Globus pallidus (tissue), 1 donor: Measurements from ENCODE around the gene DAGLB.
"Not testable (repeated sequence)": the region's sequence is repeated elsewhere in the genome, so short reads cannot be mapped to it uniquely, and the experiment has no call there.

Experiments used
- DNase-seq: peaks from one replicate; pipeline ENCODE4 v3.0.0-alpha.2; 2015; ENCODE audit warnings: low spot score

DAGLB gene

DNA sequence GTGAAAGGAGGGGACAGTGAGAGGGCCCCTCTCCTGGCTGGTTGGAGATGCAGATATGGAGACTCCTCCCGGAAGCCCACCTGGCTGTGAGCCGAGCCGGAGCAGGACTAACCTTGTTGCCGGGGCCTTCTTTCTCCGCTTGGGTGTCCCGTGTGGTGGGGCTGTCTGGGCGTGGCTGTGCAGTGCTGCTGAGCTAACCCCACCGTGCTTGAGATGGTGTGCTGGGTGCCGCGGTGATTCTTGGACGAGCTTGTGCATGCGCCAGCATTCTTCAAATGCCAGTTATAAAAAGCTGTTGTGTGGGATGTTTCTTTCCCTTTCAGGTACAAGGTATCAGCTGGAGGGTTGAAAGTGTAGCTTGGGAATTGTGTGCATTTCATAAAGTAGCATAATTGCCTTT, 48.8 kb downstream of the DAGLB start:
- no peak for DNase-seq

GRCh38 chr7:6397759-6398495, 49.8 kb downstream of the DAGLB start:
- DNase-seq: not testable (repeated sequence)

GRCh38 chr7:6395898-6396595, 51.7 kb downstream of the DAGLB start:
- peak; percentile 62 for DNase-seq

DNA sequence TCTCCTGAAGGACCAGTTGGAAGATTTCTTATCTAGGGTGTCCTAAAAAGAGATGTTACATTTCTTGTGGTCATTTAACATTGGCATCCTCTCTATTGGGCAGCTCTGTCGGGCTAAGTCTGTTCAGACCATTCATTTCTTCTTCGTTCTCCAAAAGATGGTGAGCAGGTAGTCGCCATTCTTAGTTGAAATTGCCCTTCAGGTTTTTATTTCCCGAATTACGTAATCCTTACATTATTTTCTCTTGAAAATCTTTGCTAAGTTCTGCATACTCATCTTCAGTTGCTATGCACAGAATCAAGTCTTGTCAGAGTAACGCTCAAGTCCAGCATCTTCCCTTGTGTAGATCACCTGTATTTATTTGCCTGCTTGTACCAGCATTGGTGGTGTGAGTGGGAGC, 53.6 kb downstream of the DAGLB start:
- no peak for DNase-seq

GRCh38 chr7:6393667-6394056, 54.1 kb downstream of the DAGLB start:
- DNase-seq: no peak

GRCh38 chr7:6392712-6393666, 54.8 kb downstream of the DAGLB start:
- DNase-seq: no peak

- no peak for DNase-seq
Measured at GRCh38 chr7:6389728-6390127, 58.0 kb downstream of the DAGLB start.

DNA sequence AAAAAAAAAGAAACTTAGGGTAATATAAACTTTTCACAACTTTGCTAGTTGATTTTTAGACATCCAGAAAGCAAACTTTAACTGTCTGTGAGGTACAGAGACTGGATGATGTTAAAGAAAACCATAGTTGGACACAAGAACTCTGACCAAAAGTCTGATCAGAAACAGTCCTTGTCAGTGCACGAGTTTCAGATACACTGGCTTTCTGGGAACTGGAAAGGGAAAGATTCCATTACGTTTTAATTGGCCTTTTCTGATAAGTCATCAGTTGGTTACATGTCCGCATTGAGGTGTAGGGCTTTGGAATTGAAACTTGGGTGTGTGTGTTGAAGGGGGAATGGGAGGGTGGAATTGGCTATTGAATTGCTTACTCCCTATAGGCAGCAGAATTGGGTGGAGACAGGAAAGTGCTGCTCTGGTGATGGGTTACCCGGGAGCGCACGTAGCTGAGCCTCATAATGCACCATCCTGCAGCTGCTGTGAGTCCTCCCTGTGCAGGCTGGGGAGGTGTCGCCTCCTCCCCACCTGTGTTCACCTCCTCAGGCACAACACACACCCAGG, 59.9 kb downstream of the DAGLB start:
- no peak for DNase-seq

GRCh38 chr7:6386779-6387178, 61.0 kb downstream of the DAGLB start:
- DNase-seq: no peak

GRCh38 chr7:6385909-6386560, 61.7 kb downstream of the DAGLB start:
- DNase-seq: no peak

DNA sequence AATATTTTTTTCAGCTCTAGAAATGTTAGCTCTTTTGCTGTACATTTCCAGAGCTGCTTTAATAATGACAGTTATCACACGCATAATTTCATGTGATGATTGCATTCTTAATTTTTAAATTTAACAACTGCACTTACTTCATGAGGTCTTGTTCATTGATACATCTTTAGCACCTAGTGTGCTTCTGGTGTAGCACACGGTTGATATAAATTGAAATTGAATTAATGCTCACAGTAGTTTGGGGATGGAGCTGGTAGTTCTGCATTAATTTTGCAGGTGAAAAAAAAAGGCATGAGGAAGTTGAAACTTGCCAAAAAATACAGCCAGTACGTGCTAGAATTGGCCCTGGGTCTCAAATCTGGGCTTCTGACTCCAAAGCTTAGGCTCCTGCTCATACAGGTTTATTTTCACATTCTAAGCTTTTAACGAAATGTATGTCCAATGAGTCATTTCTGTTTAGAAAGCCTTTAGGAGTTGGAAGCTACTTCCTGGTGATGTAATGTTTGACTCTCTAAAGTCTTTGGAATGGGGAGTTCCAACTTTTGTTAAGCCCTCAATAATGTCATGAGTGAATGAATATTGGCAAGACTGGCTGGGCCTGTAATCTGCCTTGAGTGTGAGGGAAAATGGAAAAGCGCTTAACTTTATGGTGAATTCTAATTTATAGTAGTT, 62.5 kb downstream of the DAGLB start:
- DNase-seq: no peak

GRCh38 chr7:6384327-6384726, 63.4 kb downstream of the DAGLB start:
- DNase-seq: no peak

GRCh38 chr7:6382817-6383216, 64.9 kb downstream of the DAGLB start:
- no peak for DNase-seq

DNA sequence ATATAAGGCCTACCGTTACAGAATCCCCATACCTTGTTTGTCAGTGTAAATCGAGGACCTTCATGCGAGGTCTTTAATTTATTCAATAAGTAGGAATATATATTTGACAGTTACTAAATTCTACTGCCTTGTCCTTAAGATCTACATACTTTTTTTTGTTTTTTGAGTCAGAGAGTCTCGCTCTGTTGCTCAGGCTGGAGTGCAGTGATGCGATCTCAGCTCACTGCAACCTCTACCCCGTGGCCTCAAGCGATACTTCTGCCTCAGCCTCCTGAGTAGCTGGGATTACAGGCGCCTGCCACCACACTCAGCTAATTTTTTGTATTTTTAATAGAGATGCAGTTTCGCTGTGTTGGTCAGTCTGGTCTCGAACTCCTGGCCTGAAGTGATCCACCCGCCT, 65.9 kb downstream of the DAGLB start:
- not testable (repeated sequence) for DNase-seq

GRCh38 chr7:6380310-6381095, 67.3 kb downstream of the DAGLB start:
- DNase-seq: no peak

DNA sequence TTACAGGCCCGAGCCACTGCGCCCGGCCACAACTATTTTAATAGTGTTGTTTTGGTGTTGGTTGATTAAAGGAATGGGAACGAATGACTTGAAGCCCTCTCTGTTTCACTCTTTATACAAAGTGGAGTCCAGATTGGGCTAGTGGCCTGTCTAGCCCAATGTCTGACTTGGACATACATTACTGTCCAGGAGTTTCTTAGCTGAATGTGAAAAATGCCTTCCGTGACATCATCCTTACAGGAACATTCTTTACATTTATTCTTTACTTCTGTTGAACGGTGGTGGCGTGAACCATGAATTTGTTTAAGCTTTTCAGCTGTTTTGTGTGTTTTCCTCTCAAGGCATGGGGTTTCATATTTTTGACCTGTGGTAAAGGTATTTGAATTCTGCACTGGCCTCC, 67.9 kb downstream of the DAGLB start:
- no peak for DNase-seq

DNA sequence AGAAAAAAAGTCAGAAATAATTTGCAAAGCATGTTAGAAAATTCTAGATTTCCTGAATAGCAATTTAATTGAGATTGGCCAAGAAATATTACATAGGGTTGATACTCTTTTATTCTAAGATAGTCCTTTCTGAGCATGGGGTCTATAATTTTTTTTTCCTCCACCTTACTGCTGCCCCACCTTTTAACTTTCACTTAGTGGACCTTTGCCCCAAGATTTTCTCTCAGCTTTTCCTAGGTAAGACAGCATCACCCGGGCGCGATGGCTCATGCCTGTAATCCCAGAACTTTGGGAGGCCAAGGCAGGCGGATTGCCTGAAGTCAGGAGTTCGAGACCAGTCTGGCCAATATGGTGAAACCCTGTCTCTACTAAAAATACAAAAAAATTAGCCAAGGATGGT, 69.2 kb downstream of the DAGLB start:
- not testable (repeated sequence) for DNase-seq

- DNase-seq: no peak
Measured at GRCh38 chr7:6376820-6377219, 70.9 kb downstream of the DAGLB start.

- no peak for DNase-seq
Measured at GRCh38 chr7:6375348-6376101, 72.2 kb downstream of the DAGLB start.
